Kidney epithelial cell (primary cell): Measurements from ENCODE around the gene TNFRSF21. TPM values are rescaled to one million over a fixed set of nuclear protein-coding genes. Genes with fewer than 3 reads are reported as not detected.
"Not testable (repeated sequence)": the region's sequence is repeated elsewhere in the genome, so short reads cannot be mapped to it uniquely, and the experiment has no call there.

Source experiments
- DNase-seq: peaks from one replicate; pipeline ENCODE4 v3.0.0-alpha.2; 2010; ENCODE audit warnings: low read depth
- H3K27me3 ChIP-seq: 2 replicates; pipeline ENCODE4 v1.6.0; 2011; ENCODE audit warnings: low read length; ENCODE audit not compliant: control insufficient read depth, insufficient read depth
- H3K36me3 ChIP-seq: 2 replicates; pipeline ENCODE4 v1.5.1; 2011; ENCODE audit warnings: low read length; ENCODE audit not compliant: control insufficient read depth, insufficient read depth
- H3K4me3 ChIP-seq: 2 replicates; pipeline ENCODE4 v1.5.1; 2011; ENCODE audit warnings: low read depth, mild to moderate bottlenecking, control low read depth, low read length
- total RNA-seq: library from RNA; depleted of rRNA; stranded (reverse); fragments of >200 nt; gene quantifications from 2 replicates; pipeline ENCODE4 v1.2.3, GENCODE V29; 2015
- TF ChIP-seq, protein P1 (sequence below): IDR thresholded peaks from 2 replicates; pipeline ENCODE4 v1.5.1; 2011; ENCODE audit warnings: mild to moderate bottlenecking, moderate library complexity, low read length, control low read depth, inconsistent platforms; ENCODE audit not compliant: insufficient read depth, poor library complexity, severe bottlenecking

Gene TNFRSF21
- total RNA-seq, 1 donor from 2014 or later: 54.6 TPM

DNA sequence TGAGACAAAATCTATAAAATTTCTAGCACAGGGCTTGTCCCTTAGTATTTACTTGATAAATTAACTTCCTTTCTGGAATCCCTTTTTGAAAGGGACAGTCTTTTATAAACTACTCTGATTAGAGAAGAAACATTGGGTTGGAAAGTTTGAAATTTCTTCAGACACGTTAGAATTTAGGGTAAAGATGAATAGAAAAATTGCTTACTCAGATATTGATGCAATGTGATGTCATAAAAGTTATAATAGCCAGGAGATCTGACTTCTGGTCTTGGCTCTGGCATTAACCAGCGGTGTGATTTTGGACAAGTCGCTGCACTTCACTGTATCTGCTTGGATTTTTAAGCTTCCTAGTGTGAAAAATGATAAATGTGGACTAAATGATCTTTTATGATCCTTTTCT lies 9.7 kb upstream of the TNFRSF21 start:
- Histone ChIP-seq H3K4me3 (no peak overlapping the region), H3K27me3 (no peaks in the 10 kb centered on the region), H3K36me3 (no peaks in the 10 kb centered on the region)
- DNase-seq: no peak
- TF ChIP-seq, protein P1, sequence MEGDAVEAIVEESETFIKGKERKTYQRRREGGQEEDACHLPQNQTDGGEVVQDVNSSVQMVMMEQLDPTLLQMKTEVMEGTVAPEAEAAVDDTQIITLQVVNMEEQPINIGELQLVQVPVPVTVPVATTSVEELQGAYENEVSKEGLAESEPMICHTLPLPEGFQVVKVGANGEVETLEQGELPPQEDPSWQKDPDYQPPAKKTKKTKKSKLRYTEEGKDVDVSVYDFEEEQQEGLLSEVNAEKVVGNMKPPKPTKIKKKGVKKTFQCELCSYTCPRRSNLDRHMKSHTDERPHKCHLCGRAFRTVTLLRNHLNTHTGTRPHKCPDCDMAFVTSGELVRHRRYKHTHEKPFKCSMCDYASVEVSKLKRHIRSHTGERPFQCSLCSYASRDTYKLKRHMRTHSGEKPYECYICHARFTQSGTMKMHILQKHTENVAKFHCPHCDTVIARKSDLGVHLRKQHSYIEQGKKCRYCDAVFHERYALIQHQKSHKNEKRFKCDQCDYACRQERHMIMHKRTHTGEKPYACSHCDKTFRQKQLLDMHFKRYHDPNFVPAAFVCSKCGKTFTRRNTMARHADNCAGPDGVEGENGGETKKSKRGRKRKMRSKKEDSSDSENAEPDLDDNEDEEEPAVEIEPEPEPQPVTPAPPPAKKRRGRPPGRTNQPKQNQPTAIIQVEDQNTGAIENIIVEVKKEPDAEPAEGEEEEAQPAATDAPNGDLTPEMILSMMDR: no peak

DNA sequence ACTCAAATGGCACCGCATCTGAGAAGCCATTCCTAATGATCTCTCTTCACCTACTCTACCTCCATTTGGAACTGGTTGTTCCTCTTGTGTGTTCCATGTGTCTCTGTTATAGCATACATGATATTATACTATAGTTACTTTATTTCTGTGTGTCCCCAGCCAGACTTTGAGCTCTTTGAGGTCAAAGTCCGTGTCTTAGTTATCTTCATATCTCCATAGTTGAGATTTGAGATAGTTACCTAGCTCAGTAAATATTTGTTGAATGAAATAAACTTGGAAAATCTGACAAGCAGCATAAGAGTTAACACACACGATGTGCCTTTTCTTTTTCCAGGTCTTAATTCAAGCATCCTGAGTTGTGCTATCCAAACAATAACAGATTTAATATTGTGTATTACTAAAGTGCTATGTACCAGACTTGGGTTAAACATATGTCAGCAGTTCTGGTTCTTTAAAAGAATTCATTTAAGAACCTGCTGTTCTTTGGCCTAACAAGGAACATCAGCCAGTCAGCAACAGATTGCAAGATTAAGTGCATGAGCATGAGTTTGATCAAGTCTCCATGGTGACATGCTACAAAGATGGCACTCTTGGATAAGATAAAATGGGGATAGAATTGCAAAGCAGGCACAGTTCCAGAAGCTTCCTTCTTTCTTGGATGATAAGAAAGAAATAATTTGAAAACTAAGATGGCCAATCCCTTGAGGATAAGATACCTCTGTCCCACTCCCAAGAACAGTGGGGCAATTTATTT lies 8.7 kb upstream of the TNFRSF21 start:
- no peak for DNase-seq
- no peak overlapping the region for H3K4me3 ChIP-seq
- no peaks in the 10 kb centered on the region for H3K27me3 ChIP-seq
- H3K36me3 ChIP-seq: no peaks in the 10 kb centered on the region
- TF ChIP-seq, protein P1: no peak

DNA sequence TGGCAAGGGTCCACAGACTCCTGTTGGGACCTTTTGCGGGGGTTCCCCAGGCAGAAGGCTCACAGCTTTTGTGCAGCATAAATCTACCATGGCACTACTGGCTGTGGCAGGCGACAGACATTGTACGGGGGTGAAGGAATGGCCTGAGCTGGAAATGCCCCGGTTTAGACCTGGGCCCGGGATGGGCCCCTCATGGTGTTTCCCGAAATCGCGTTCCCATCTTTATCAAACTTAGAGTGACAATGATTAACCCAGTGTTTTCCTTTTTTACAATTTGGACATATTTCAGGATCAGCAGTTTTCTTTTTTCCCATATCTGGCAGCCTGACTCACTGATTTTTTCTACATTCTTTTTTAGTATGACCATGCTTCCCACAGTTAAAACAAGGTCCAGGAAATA lies 5.5 kb upstream of the TNFRSF21 start:
- not testable (repeated sequence) for H3K36me3 ChIP-seq, DNase-seq, H3K27me3 ChIP-seq, H3K4me3 ChIP-seq

DNA sequence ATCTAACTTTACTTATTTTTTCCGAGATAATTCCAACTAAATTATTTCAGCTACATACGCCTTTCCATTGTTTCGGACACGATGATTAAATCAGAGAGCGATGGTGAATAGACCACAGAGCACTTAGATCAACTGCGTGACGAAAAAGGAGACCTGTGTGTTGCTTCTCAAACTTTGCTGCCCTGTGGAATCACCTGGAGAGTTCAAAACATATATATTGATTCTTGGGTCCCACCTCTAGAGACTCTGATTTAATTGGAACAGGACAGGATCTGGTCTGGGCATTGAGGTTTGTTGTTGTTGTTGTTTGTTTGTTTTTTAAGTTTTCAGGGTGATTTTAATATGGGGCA lies 401 bp upstream of the TNFRSF21 start:
- H3K4me3 ChIP-seq: no peak overlapping the region
- TF ChIP-seq, protein P1: no peak
- no peak for DNase-seq
- H3K36me3 ChIP-seq: no peaks in the 10 kb centered on the region
- H3K27me3 ChIP-seq: no peaks in the 10 kb centered on the region

DNA sequence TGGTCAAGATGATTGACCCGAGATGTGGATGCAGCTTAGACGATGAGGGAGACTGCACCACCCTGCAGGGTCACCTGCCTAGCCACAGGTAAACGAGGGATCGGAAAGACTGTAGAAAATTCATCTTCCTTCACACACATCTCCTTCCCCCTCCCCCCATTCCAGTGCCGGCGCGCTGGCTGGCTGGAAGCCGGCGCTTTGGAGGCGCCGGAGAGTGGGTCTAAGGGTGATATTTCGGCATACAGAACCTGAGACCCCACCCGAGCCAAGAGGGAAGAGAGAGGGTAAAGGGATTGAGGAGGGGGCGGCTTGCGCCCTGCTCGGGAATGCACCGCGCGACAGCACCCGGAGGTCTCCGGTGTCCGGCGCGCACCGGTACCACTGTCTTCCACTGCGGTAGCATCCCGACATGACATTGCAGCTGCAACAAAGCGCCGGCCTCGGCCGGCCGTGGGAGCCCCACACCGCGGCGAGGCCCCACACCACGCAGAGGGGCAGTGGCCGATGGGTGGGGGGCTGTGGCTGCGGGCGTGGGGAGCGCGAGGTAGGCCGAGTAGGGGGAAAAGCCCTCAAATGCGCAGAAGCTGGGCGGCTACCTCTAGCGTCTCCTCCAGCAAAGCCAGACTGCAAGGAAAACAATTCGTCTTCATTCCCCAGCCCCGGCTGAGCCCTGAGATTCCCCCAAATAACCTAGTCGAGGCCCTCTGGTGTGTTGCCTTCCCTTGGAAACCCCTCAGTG lies 984 bp downstream of the TNFRSF21 start:
- Histone ChIP-seq H3K4me3 (peak overlapping the region; percentile 74), H3K27me3 (no peaks in the 10 kb centered on the region), H3K36me3 (no peaks in the 10 kb centered on the region)
- TF ChIP-seq, protein P1: no peak
- DNase-seq: no peak

DNA sequence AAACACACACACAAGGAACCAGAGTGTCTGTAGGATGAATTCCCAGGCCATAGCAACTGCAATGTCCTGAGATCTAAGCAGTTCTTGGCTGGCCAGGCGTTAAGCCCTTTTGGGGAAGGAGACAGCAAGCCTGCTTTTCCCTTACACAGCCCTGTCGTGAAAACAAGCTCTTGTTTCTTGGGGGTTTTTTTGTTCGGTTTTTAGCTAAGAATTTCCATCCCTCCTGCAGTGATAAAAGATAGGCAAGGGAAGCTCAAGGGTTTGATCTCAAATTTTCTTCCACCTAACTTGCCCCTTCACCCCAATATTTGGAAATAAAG lies 1.5 kb downstream of the TNFRSF21 start:
- no peaks in the 10 kb centered on the region for H3K27me3 ChIP-seq
- DNase-seq: no peak
- no peaks in the 10 kb centered on the region for H3K36me3 ChIP-seq
- peak overlapping the region; percentile 74 for H3K4me3 ChIP-seq
- TF ChIP-seq, protein P1: no peak
